Subcutaneous abdominal adipose tissue (tissue), 5 donors: Measurements from ENCODE around the gene NR6A1.

Experiments used
- H3K27ac ChIP-seq: one replicate; pipeline ENCODE4 v1.7.0; 2013; ENCODE audit warnings: low read depth, mild to moderate bottlenecking, inconsistent platforms, low read length, moderate library complexity
- H3K27me3 ChIP-seq, 5 donors: one replicate each; pipeline ENCODE4 v1.7.0; 2013; ENCODE audit warnings: low read length in 5 of 5, inconsistent platforms in 1 of 5; ENCODE audit not compliant: control insufficient read depth in 5 of 5, insufficient read depth in 4 of 5
- H3K36me3 ChIP-seq, 5 donors: one replicate each; pipeline ENCODE4 v1.7.0; 2013; ENCODE audit warnings: low read length in 5 of 5; ENCODE audit not compliant: control insufficient read depth in 5 of 5, insufficient read depth in 5 of 5
- H3K4me1 ChIP-seq, 5 donors: one replicate each; pipeline ENCODE4 v1.7.0; 2013; ENCODE audit warnings: low read length in 5 of 5, mild to moderate bottlenecking in 3 of 5, moderate library complexity in 1 of 5; ENCODE audit not compliant: control insufficient read depth in 5 of 5, insufficient read depth in 5 of 5
- H3K4me3 ChIP-seq, 5 donors: one replicate each; pipeline ENCODE4 v1.7.0; 2013; ENCODE audit warnings: low read length in 5 of 5, low read depth in 1 of 5
- H3K9ac ChIP-seq, 5 donors: one replicate each; pipeline ENCODE4 v1.7.0; 2013; ENCODE audit warnings: low read length in 5 of 5, mild to moderate bottlenecking in 4 of 5, moderate library complexity in 3 of 5
- H3K9me3 ChIP-seq, 5 donors: one replicate each; pipeline ENCODE4 v1.7.0; 2013; ENCODE audit warnings: low read length in 5 of 5; ENCODE audit not compliant: control insufficient read depth in 5 of 5
- donor health status: healthy.
- donor health status: healthy.
- donor health status: healthy.
- donor health status: healthy.
- donor health status: healthy.

The NR6A1 gene

DNA sequence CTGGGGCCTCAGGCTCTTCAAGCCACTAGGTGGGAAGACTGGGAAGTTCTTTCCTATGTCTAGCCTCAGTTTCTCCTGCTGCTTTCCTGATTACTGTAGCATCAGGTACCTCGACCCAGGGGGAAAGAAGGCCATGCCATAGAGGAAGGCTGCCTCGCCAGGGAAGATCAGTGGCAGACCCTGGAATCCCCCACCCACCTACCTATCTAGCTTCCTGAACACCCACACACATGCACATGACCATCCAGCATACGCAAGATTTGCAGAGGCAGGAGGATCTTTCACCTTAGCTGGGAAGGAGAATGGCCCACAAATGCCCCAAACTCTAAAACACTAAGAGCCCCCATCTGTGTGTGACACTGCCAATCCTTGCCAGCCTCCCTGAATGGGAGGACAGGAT, 271.9 kb downstream of the NR6A1 start:
- Histone ChIP-seq H3K27me3 (peaks cover 32 to 60% (median 57%) of the 10 kb centered on the region in 5 donors), H3K4me1 (peaks cover 0 to 17% (median 12%) of the 10 kb centered on the region in 5 donors), H3K9ac (no peak overlapping the region), H3K36me3 (no peaks in the 10 kb centered on the region), H3K9me3 (no peaks in the 10 kb centered on the region), H3K27ac (no peak overlapping the region), H3K4me3 (no peak overlapping the region)

DNA sequence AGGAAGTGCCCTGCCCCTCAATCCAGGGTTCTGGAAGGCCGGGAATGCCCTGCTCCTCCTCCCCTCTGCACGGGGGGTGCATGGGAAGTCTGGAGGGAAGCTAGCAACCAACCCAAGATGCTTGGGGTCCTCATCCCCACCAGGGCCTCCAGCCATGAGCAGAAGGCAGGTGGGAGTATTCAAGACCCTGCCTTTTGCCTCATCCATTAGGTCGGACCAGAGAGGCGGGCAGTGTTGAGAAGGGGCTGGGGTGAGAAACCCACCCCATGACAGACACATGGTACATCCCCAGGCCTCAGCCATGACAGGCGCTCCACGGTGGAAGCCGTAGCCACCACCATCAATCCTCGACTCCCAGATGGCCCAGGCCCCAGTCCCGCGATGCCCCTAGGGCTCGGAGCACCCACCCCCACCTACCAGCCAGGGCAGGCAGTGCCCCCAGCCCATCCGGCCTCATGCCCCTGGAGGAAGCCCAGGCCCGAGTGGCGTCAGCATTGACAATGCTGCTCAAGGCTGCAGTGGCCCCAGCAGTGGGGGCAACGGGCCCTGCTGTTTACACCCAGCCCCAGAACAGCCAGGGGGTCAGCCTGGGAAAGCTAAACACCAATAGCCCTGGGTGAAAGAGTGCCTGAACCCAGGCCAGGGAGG, 272.5 kb downstream of the NR6A1 start:
- H3K4me1 ChIP-seq, result peaks cover 0 to 11% (median 7%) of the 10 kb centered on the region in 5 donors
- H3K36me3 ChIP-seq, result no peaks in the 10 kb centered on the region
- H3K9ac ChIP-seq, result no peak overlapping the region
- no peaks in the 10 kb centered on the region for H3K9me3 ChIP-seq
- peaks cover 26 to 55% (median 54%) of the 10 kb centered on the region in 5 donors for H3K27me3 ChIP-seq
- no peak overlapping the region for H3K27ac ChIP-seq
- no peak overlapping the region for H3K4me3 ChIP-seq

DNA sequence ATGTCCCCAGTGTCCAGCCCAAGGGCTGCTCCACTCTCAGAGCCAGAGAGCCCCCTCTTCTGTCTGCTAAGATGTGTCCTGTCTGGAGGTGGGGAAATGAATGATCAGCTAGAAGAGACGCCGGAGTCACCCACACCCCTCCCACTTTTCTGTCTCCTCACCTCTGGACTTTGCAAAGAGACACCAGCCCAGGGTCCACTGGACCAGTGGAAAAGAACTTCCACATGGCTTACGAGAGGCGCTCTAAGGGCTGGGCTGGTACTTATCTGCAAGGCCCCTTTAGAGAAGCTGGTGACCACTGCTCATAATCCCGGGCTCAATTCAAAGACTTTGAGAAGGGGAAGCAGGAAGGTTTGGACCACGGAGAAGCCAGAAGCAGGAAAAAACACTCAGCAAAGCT, 273.1 kb downstream of the NR6A1 start:
- no peak overlapping the region for H3K4me3 ChIP-seq
- H3K9me3 ChIP-seq, result no peaks in the 10 kb centered on the region
- H3K4me1 ChIP-seq, result peaks cover 0 to 7% (median under 1%) of the 10 kb centered on the region in 5 donors
- no peaks in the 10 kb centered on the region for H3K36me3 ChIP-seq
- H3K27me3 ChIP-seq, result peaks cover 22 to 51% (median 49%) of the 10 kb centered on the region in 5 donors
- no peak overlapping the region for H3K9ac ChIP-seq
- no peak overlapping the region for H3K27ac ChIP-seq

DNA sequence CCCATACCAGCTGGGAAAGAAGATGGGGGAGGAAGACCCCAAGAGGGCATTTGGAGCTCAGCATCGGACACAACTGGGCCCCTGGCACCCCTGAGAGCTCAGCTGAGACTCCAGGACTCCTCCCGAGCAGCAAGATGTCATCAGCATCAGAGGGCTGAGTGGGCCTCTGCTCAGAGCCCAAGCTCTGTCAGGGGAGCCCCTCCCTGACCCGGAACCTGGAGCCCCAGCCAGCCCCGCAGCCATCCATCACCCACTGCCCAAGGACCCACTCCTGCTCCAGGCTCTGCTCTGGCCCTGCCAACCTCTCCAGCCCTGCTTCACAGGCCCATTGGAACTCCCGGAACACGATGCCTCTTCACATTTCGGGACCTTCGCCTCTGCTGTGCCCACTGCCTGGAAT, 273.7 kb downstream of the NR6A1 start:
- Histone ChIP-seq H3K9me3 (no peaks in the 10 kb centered on the region), H3K4me1 (peaks cover 0 to 7% (median 0%) of the 10 kb centered on the region in 5 donors), H3K9ac (no peak overlapping the region), H3K36me3 (no peaks in the 10 kb centered on the region), H3K4me3 (no peak overlapping the region), H3K27me3 (peaks cover 19 to 49% (median 45%) of the 10 kb centered on the region in 5 donors), H3K27ac (no peak overlapping the region)

DNA sequence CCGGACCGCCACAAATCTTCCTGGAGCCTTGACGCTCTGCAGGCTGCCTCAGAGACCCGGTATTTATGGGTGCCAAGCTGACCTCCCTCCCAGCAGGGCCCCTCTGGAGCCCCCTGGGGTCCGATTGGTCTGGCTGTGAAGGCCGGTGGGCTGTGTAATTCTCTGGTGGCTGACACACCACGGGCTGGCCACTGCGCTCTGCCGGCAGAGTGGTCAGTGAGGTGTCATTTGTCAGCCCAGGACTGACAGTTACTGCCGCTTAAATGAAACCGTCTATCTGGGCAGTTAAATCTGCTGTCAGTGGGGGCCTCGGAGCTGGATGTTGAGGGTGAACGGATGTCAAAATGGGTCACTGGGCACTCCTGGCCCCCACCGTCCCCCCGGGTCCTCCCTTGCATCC, 274.6 kb downstream of the NR6A1 start:
- H3K27me3 ChIP-seq, result peaks cover 16 to 43% (median 38%) of the 10 kb centered on the region in 5 donors
- H3K36me3 ChIP-seq, result no peaks in the 10 kb centered on the region
- H3K27ac ChIP-seq, result no peak overlapping the region
- no peaks in the 10 kb centered on the region for H3K9me3 ChIP-seq
- no peak overlapping the region for H3K9ac ChIP-seq
- H3K4me3 ChIP-seq, result no peak overlapping the region
- peaks cover 0 to 7% (median 0%) of the 10 kb centered on the region in 5 donors for H3K4me1 ChIP-seq

DNA sequence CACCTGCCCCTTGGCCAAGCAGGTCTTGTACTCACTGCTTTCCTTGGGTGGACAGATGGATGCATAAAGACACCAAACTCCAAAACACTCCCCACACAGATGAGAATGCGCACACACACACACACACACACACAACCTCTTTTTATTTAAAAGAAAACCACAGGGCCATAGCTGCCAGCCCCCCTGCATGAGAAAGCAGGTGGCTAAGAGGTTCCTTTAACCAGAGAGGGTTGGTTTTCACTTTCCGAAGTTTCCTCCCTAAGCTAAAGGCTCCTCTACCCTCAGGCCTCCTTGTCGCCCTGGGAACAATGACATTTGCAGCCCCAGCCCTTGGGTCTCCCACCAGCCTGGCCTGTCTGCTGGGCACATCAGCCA, 275.0 kb downstream of the NR6A1 start:
- no peaks in the 10 kb centered on the region for H3K9me3 ChIP-seq
- no peak overlapping the region for H3K9ac ChIP-seq
- no peak overlapping the region for H3K4me3 ChIP-seq
- peaks cover 0 to 7% (median 0%) of the 10 kb centered on the region in 5 donors for H3K4me1 ChIP-seq
- peaks cover 12 to 40% (median 36%) of the 10 kb centered on the region in 5 donors for H3K27me3 ChIP-seq
- no peaks in the 10 kb centered on the region for H3K36me3 ChIP-seq
- H3K27ac ChIP-seq, result no peak overlapping the region

DNA sequence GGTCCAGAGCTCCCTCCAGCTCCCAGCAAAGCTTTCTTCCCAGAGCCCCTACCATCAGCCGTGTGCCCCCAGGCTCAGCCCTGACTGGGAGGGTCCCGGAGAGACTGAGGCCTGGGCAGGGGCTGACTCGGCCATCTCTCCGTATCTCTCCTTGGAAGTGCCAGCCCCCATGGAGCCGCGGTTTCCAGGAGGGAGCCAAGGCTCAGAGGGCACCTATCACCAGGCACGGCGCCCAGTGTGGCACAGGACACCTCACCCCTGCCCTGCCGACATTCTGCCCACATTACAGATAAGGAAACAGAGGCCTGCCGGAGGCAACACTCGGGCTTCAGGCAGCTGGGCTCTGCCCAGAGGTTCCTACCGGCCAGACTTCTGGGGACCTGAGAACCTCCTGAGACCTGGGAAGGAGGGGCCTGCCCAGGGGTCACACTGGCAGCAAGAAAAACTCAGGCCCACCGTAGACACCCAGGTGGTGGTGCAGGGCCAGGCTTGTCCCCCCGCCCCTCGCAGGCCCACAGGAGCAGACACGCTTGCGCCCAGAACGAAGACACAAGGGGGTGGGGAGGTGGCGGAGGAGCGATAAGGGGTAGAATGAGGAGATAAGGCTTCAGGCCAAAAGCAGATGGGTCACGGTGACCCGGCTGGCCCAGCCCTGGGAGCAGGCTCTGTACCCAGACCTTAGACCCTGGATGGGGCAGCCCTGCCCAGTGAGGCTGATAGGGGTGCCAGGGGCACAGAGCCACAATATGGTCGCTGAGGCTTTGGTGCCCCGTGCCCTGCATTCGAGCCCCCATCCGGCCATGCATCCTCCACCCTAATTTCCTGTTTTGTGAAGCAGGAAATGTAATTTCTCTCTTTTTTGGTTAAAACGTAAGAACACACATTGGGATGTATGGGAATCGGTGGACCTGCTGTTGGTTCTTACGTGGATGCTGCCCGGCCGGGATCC, 275.7 kb downstream of the NR6A1 start:
- Histone ChIP-seq H3K4me1 (peaks cover 0 to 7% (median 0%) of the 10 kb centered on the region in 5 donors), H3K9me3 (no peaks in the 10 kb centered on the region), H3K36me3 (no peaks in the 10 kb centered on the region), H3K27me3 (peaks cover 12 to 35% (median 30%) of the 10 kb centered on the region in 5 donors), H3K27ac (no peak overlapping the region), H3K4me3 (no peak overlapping the region), H3K9ac (no peak overlapping the region)

DNA sequence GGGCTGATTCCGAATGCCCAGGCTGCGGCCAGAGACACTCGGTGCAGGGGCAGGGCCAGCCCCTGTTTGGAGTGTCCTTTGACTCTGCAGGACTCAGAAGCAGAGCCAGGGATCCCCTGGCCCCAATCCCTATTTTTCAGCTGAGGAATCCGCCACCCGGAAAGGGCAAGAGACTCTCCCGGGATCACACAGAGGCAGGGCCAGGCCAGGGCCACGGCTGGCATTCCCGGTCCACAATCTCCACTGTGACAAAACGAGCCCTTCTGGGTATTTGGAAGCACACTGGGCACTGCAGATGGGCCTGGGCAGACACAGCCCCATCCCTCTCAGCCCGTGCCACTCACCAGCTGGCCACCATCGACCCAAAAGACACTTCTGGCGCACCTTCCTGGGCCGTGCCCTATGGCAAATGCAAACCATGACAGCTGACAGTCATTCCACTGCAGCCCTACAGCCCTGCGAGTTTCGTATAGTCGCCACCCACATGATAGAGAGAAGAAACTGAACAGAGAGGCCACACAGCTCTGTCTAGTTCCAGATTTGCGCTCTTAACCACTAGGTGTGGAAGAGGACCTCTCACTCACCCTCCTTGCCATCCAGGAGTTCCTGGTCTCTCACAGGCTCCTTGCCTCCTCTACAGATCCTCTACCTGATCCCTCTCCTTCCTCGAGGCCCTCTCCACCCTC, 277.2 kb downstream of the NR6A1 start:
- Histone ChIP-seq H3K9ac (peak overlapping the region in 1 of 5 donors; percentile 22), H3K36me3 (no peaks in the 10 kb centered on the region)

DNA sequence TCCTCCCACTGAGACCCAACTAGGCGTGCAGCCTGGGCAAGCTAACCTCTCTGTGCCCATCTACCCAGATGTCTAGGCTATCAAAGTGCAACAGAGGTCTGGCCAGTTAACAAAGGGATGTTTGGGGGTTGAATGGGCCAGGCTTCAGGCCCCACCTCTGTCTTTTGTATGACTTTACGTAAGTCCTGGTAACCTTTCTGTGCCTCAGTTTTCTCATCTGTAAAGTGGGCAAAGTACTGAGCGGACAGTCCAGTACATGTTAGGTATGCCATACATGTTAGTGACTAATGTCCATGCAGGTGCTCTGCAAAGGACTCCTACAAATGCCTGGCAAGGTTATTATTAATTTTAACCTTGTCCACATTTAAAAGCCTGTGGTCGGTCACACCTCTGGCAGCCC, 277.9 kb downstream of the NR6A1 start:
- H3K27ac ChIP-seq, result no peak overlapping the region
- peaks cover 0 to 2% (median 0%) of the 10 kb centered on the region in 5 donors for H3K4me1 ChIP-seq
- H3K9me3 ChIP-seq, result no peaks in the 10 kb centered on the region
- no peak overlapping the region for H3K9ac ChIP-seq
- no peak overlapping the region for H3K4me3 ChIP-seq
- H3K36me3 ChIP-seq, result no peaks in the 10 kb centered on the region
- peaks cover 18 to 39% (median 21%) of the 10 kb centered on the region in 5 donors for H3K27me3 ChIP-seq

More for the DNA sequence above, 277.2 kb downstream of the NR6A1 start:
- Histone ChIP-seq H3K27me3 (peaks cover 15 to 40% (median 25%) of the 10 kb centered on the region in 5 donors), H3K27ac (no peak overlapping the region), H3K4me3 (no peak overlapping the region), H3K4me1 (peaks cover 0 to 7% (median 0%) of the 10 kb centered on the region in 5 donors), H3K9me3 (no peaks in the 10 kb centered on the region)
